ENCODE measurements around the gene JAM3.

The JAM3 gene

DNA sequence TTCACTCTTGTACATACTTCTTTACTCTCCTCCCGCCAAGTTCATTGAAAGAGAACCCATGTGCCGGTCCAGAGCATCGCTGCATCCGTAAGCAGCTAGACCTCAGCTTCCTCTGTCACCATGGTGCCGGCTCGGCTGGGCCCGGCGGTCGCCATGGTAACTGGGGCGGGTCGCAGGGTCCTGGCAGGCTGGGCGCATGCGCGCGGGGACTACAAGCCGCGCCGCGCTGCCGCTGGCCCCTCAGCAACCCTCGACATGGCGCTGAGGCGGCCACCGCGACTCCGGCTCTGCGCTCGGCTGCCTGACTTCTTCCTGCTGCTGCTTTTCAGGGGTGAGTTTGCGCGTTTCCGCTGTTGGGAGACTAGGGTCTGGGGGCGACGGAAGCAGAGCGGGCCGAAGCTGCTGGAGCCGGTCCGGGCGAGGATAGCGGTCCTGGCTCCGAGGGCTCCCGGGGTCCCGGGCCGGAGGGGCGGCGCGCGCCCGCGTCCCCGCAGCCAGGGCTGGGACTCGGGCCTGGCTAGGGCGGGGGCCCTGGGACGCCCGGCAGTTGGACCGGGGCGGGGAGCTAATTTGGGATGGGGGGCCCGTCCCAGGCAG lies at the start of gene JAM3:
Gene JAM3 (plus strand): TSS at position 244 of the 597 bp plus-strand sequence. CDS start 12 bp downstream, at position 256.
- DNase-seq, result peak; percentile 94

- no peak for DNase-seq
Measured at GRCh38 chr11:134019500-134019899, 49.4 kb upstream of the JAM3 start.

DNA sequence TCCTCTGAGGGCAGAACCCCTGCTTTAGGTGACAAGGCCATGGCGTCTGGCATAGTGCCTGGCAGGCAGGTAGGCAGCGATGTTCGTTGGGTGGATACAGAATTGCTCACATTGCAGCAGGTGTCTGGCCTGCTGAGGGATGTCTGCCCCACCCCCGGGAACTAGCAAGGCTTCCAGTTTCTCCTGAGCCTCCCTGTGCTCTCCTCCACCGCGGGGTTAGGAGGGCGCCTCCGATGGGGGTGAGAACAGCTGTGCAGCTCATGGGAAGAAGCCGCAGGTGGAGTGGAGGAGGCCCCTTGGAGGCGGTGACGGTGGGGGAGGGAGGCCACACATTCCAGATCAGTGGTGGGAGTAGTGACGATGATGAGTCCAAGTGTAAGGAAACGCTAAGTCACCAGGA lies 48.3 kb upstream of the JAM3 start:
- no peak for DNase-seq

GRCh38 chr11:134021326-134021725 lies 47.5 kb upstream of the JAM3 start:
- no peak for DNase-seq

- DNase-seq, result no peak
Measured at GRCh38 chr11:134022748-134023147, 46.1 kb upstream of the JAM3 start.

DNA sequence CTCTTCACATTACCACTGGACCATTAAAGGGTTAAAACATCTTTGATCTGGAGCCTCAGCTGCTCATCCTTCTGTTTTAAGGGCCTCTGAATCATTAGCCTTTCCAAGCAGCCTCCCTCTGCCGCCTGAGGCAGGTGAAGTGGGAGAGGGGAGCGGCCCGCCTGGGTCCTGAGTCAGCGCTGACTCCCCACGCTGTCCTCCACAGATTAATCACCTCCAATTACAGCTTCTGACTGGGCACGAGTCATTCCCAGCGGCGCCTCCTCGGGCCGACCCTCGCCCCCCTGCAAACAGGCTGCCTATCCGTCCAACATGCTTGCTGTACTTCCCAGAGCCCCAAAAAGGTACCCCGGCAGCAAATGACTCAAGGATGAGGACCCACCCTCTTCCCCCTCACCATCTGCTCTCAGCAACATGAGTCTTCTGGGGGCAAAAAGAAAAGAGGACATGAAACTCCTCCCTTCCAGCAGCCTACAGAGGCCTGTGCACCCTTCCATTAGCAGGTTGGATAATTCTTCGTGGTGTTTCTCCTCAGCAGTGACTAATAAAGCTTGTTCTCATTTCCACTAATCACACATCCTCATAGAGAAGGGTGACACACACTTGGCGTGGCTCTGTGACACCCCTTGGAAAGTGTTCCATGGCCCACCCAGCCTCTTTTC lies 44.3 kb upstream of the JAM3 start:
- DNase-seq, result no peak

GRCh38 chr11:134025082-134025429 lies 43.8 kb upstream of the JAM3 start:
- DNase-seq, result no peak

DNA sequence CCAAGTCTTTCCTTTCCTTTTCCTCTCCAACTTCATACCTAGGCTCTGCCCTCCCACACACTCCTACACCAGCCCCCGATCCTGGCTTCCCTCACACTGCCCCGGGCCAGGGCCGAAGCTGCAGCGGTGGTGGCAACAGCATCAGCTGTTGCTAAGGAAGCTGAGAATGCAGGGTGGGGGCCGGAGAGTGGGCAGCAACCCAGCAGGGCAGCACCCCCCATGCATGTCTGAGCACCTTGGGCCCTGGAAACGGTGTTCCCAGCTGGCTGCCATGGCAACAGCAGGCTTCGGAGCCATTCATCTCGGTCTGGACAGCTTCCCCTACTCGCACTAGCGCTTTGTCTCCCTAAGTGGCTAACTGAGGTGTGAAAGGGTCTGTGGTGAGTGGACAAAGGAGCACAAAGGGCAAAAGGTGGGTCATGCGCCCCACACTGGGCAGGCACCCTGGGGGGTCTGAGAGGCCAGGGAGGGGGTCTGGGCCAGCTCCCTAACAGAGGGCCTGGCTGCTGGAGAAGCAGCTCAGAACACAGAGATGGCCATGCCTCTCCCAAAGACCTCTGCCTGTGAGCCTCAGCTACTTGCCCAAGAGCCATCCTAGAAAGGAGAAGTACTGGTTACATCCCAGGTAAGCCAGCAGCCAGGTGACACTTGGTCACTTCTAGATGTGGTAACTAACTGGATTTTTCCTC lies 42.1 kb upstream of the JAM3 start:
- peak; percentile 92 for DNase-seq

- DNase-seq, result no peak
Measured at GRCh38 chr11:134027671-134028070, 41.2 kb upstream of the JAM3 start.

DNA sequence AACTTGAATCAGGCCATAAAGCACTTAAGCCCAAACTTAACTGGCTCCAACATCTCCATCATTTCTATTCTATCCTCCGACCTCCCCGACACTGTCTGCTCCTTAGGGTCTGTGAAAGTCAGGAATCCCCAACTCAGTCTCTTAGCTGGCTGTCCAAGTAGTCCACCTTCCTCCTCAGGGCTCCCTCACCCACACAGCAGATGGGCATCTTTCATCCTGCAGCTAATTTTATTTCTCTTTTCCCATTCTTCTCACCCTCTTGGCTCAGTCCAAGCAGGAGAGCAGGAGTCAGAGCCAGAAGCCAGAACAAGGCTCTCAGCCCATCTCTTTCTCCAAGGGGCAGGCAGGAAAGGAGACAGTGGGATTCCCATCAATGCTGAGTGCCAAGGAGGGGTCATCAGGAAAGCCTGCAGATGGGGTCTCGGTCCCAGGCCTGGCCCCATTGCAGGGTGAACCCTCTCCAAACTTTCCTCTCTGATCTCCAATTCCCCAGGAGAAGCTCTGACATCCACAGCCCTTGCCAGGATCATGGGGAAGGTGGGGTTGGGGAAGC lies 40.4 kb upstream of the JAM3 start:
- DNase-seq, result no peak

GRCh38 chr11:134030853-134031252 lies 38.0 kb upstream of the JAM3 start:
- DNase-seq, result no peak

- no peak for DNase-seq
Measured at GRCh38 chr11:134032043-134032442, 36.8 kb upstream of the JAM3 start.

- DNase-seq, result no peak
Measured at GRCh38 chr11:134032501-134033091, 36.3 kb upstream of the JAM3 start.

GRCh38 chr11:134033276-134033675 lies 35.6 kb upstream of the JAM3 start:
- DNase-seq, result no peak

DNA sequence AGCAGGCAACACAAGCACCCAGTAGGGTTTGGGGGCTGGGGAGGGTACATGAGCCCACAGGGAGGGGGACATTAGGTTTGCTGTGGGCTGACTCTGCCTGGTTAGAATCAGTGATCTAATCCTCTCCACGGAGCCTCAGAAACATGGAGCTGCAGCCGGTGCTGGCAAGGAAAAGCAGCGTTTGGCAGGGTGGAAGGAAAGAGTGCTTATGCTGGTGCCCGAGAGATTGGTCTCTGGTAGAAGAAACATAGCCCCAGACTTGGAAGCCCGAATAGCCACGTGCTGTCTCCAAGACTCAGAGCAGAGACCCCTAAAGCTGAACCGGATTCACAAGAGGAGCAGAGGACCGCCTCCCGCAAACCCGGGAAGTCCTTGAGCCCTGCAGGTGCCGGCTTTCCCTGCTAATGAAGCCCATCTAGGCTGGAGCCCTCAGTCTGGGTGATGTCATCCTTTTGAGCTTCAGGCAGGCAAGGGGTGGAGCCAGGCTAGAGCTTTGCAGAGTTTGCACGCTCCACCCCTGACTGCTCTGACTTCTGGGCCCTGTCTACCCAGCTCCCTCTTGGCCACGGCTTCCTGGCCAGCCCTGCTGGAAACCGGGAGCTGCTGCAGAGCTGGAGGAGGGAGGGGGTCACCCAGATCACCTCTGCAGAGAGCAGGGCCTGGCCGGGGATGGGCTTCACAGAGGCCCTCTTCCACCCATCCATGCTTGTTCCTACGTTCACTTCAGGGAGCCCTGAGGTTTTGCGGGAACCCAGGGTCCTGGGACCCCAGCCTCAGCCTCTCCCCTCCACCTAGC lies 35.0 kb upstream of the JAM3 start:
- DNase-seq, result peak; percentile 96

DNA sequence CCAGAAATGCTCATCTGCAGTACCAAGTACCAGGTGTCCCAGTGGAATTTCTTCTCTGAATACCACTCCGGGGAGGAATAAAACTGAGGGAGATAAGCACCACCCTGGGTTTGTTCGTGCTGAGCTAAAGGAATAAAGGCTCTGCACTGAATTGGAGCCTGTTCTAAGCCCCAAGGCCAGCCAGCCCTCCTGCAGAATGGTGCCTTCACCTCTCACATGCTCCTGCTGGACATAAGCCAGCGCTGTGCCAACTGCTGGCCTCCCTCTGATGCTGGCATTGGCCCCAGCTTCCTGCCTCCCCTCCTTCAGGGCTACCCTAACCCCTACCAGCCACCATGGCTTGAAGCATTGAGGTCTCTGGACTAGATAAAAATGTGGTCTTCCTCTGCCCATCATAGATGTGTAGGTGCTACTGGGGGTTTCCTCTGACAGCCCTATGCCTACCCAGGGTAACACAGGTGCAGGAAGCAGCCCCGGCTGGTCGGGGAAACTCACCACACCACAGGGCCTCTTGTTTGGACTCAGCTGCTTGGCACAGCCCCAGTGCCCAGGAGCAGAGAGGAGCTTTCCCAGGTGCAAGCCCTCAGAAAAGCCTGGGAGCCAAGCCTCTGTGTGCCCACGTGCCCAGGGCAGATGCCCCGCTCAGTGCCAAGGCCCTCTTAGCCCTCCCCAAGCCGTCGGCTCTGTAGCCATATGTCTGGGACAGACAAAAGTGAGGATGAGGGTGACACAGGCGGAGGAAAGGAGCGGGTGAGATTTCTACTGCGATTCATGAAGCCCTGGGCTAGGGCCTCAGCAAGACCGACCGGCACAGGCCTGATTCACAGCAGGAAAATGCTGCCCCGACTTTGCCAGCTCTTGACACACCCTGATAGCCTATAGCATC lies 34.1 kb upstream of the JAM3 start:
- peak; percentile 79 for DNase-seq

- DNase-seq, result no peak
Measured at GRCh38 chr11:134036492-134037045, 32.3 kb upstream of the JAM3 start.

DNA sequence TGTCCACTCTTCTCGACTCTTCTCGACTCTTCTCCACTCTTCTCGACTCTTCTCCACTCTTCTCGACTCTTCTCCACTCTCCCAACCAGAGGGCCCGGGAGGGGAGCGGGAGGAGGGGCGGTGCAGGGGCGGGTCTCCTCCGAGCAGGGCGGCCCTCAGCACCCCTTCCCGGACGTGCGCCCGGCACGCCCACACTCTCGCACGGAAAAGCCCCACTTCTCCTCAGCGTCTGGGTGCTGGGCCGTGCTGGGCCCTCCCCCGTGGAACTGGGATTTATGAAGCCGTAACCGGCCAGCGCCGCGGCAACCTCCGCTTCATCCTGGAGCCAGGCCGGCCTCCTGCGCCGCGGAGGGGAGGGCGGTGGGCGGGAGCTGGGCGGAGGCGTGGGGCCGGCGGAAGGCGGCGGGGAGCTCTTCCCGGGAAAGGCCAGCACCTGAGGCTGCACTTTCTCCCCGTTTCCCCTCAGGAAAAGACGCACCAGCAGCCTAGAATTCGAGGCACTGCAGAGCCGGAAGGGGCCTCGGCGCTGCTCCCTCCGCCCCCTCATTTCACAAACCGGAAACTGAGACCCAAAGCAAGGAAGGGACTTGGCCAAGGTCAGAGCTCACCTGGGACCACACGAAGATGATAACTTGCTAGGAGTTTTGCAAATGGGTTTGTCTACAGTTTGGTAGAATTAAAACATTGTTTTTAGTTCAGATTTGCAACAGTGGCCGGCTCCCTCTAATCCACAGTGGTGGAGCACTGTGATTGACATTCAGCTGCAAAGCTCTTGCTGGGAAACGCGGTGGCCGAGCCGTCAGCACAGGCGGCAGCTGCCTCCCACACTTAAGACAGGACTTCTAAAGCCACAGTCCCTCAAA lies 31.6 kb upstream of the JAM3 start:
- DNase-seq, result peak; percentile 59

DNA sequence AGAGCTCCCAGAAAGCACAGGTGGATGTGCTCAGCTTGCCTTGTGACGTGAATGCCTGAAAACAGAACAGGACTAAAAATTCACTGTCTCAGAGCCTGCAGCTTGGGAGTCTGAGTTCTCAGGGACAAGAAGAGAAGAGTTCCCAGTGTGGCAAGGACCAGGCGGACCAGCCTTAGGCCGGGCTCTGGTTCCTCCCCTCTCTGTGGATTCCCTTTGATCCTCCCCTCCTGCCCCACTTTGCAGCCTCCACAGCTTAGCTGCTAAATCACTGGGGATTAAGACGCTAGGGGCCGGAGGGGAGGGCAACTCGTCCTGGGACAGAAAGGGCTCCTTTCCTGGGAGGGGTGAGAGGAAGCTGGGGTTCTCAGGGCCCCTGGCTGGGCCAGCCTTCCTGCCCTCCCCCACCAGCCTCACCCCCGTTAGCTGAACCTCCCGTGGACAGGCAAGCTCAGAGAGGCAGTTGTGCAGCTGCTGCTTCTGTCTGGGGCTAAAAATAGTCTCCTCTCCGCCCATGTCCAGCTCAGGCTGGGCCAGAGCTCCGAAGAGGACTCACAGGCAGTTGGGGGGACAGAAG lies 29.9 kb upstream of the JAM3 start:
- no peak for DNase-seq
